Neural progenitor cell (in vitro differentiated cells): ENCODE measurements around the gene RFFL.

Experiments
- EZH2 ChIP-seq: fragments of 200-600 bp; sonication (generic); IDR thresholded peaks from 2 replicates; pipeline ENCODE4 v1.6.1; 2017; ENCODE audit warnings: antibody characterized with exemption, mild to moderate bottlenecking, moderate library complexity
- EZH2phosphoT487 ChIP-seq: fragments of 200-600 bp; sonication (generic); IDR thresholded peaks from 2 replicates; pipeline ENCODE4 v1.6.1; 2017; ENCODE audit warnings: antibody characterized with exemption
- TF ChIP-seq, protein P1 (sequence below): fragments of 200-600 bp; sonication (generic); IDR thresholded peaks from 2 replicates; pipeline ENCODE4 v1.5.1; 2017; ENCODE audit warnings: antibody characterized with exemption, mild to moderate bottlenecking

DNA sequence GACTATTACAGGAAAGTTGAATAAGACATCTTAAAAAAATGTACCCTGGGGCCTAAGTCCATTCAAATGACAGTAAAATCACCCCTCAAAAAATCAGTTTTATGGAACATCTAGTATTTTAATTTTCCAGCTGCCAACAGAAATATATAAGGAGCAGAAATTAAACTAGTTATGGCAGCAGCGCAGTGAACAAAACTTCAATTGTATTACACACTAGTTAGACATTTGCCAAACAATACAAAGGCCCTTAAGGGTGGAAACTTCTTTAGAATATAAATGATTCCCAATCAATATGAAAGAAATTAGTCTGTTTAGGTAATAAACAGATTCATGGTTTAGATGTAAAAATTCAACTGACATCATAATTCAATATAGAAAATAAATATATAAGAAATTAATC, 18.1 kb upstream of the RFFL start:
- TF ChIP-seq, protein P1, sequence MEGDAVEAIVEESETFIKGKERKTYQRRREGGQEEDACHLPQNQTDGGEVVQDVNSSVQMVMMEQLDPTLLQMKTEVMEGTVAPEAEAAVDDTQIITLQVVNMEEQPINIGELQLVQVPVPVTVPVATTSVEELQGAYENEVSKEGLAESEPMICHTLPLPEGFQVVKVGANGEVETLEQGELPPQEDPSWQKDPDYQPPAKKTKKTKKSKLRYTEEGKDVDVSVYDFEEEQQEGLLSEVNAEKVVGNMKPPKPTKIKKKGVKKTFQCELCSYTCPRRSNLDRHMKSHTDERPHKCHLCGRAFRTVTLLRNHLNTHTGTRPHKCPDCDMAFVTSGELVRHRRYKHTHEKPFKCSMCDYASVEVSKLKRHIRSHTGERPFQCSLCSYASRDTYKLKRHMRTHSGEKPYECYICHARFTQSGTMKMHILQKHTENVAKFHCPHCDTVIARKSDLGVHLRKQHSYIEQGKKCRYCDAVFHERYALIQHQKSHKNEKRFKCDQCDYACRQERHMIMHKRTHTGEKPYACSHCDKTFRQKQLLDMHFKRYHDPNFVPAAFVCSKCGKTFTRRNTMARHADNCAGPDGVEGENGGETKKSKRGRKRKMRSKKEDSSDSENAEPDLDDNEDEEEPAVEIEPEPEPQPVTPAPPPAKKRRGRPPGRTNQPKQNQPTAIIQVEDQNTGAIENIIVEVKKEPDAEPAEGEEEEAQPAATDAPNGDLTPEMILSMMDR: no peak
- TF ChIP-seq EZH2 (no peak), EZH2phosphoT487 (no peak)
